SK-N-SH (cell line): ENCODE measurements around the gene LKAAEAR1. TPM values are rescaled to one million over a fixed set of nuclear protein-coding genes. Genes with fewer than 3 reads are reported as not detected.

Source experiments
- CTCF ChIA-PET: fragments of 300-600, 350-600 bp; formaldehyde crosslinking; extraction: SDS; loops from one replicate; lab custom pipeline; 2021; lab: Yijun Ruan, JAX
- POLR2A ChIA-PET: fragments of 350-600 bp; sonication (Branson Sonifier 250); formaldehyde crosslinking; extraction: SDS; loops from one replicate; lab custom pipeline; 2020; ENCODE audit warnings: antibody characterized with exemption, inconsistent platforms; lab: Yijun Ruan, JAX
- DNase-seq: peaks from one replicate; pipeline ENCODE4 v3.0.0; 2012
- H2AFZ ChIP-seq: fragments of 200-600 bp; sonication (generic); 2 replicates; pipeline ENCODE4 v1.8.1; 2016; ENCODE audit warnings: antibody characterized with exemption, mild to moderate bottlenecking, low read depth
- H3F3A ChIP-seq: fragments of 200-600 bp; sonication (generic); replicated peaks from 2 replicates; pipeline ENCODE3; 2016; ENCODE audit warnings: antibody characterized with exemption, mild to moderate bottlenecking; ENCODE audit not compliant: insufficient read depth
- H3K27ac ChIP-seq, 2 experiments: fragments of 200-500 bp in 1 of 2; fragments of 200-600 bp in 1 of 2; sonication (Bioruptor generic) in 1 of 2; sonication (generic), shearing (Covaris generic) in 1 of 2; 2 replicates each; pipeline versions ENCODE4 v1.5.1 to v1.6.1; 2014 to 2016; ENCODE audit warnings: low read depth in 2 of 2, inconsistent platforms in 1 of 2, low read length in 1 of 2, mild to moderate bottlenecking in 1 of 2, mixed read lengths in 1 of 2
- H3K27me3 ChIP-seq: fragments of 200-600 bp; sonication (generic), shearing (Covaris generic); 2 replicates; pipeline ENCODE4 v1.6.1; 2016; ENCODE audit warnings: mixed run types; ENCODE audit not compliant: insufficient read depth
- H3K36me3 ChIP-seq, 2 experiments: fragments of 200-500 bp in 1 of 2; fragments of 200-600 bp in 1 of 2; sonication (Bioruptor generic) in 1 of 2; sonication (generic) in 1 of 2; replicated peaks in 1 of 2; 2 replicates each; pipeline versions ENCODE3 to v1.5.1; 2014 to 2016; ENCODE audit warnings: low read length in 1 of 2, mild to moderate bottlenecking in 1 of 2; ENCODE audit not compliant: insufficient read depth in 2 of 2, control insufficient read depth in 1 of 2
- H3K4me1 ChIP-seq, 2 experiments: fragments of 200-500 bp in 1 of 2; fragments of 200-600 bp in 1 of 2; sonication (Bioruptor generic) in 1 of 2; sonication (generic), shearing (Covaris generic) in 1 of 2; 2 replicates each; pipeline versions ENCODE4 v1.5.1 to v1.6.1; 2014 to 2016; ENCODE audit warnings: low read depth in 1 of 2, low read length in 1 of 2, mixed run types in 1 of 2; ENCODE audit not compliant: insufficient read depth in 2 of 2, control insufficient read depth in 1 of 2
- H3K4me2 ChIP-seq: fragments of 200-600 bp; sonication (generic), shearing (Covaris generic); 2 replicates; pipeline ENCODE4 v1.6.1; 2017; ENCODE audit warnings: mixed run types
- H3K4me3 ChIP-seq, 2 experiments: fragments of 200-500 bp in 1 of 2; fragments of 200-600 bp in 1 of 2; sonication (Bioruptor generic) in 1 of 2; sonication (generic), shearing (Covaris generic) in 1 of 2; 2 replicates each; pipeline versions ENCODE4 v1.5.1 to v1.8.1; 2014 to 2016; ENCODE audit warnings: low read depth in 2 of 2, inconsistent platforms in 1 of 2, low read length in 1 of 2, mild to moderate bottlenecking in 1 of 2, mixed read lengths in 1 of 2, moderate library complexity in 1 of 2
- H3K79me2 ChIP-seq: fragments of 200-600 bp; sonication (generic); 2 replicates; pipeline ENCODE4 v1.8.1; 2017; ENCODE audit warnings: mild to moderate bottlenecking; ENCODE audit not compliant: insufficient read depth
- H3K9ac ChIP-seq: fragments of 200-600 bp; sonication (generic); 2 replicates; pipeline ENCODE4 v1.6.1; 2017; ENCODE audit warnings: mixed run types
- H3K9me2 ChIP-seq: fragments of 200-600 bp; sonication (generic); 2 replicates; pipeline ENCODE4 v1.6.1; 2017; ENCODE audit warnings: mixed run types
- H3K9me3 ChIP-seq: fragments of 200-600 bp; sonication (generic); 2 replicates; pipeline ENCODE4 v1.6.1; 2017; ENCODE audit warnings: mixed run types, mild to moderate bottlenecking, moderate library complexity
- H4K20me1 ChIP-seq: fragments of 200-600 bp; sonication (generic); 2 replicates; pipeline ENCODE4 v1.6.1; 2017; ENCODE audit warnings: mild to moderate bottlenecking, mixed run types; ENCODE audit not compliant: insufficient read depth
- CHD2 ChIP-seq: fragments of 150-350 bp; IDR thresholded peaks from 2 replicates; pipeline ENCODE4 v1.6.1; 2018; ENCODE audit warnings: low read length; ENCODE audit not compliant: partially characterized antibody
- EZH2phosphoT487 ChIP-seq: fragments of 200-600 bp; sonication (generic); IDR thresholded peaks from 2 replicates; pipeline ENCODE4 v1.6.1; 2017; ENCODE audit warnings: low read depth, mixed run types, mild to moderate bottlenecking, antibody characterized with exemption, moderate library complexity, borderline replicate concordance
- FOSL2 ChIP-seq: IDR thresholded peaks from 2 replicates; pipeline ENCODE4 v1.4.0; 2012; ENCODE audit warnings: low read depth, mild to moderate bottlenecking, moderate library complexity, borderline replicate concordance
- FOXJ3 ChIP-seq: sonication (generic); formaldehyde crosslinking; IDR thresholded peaks from 2 replicates; pipeline ENCODE4 v1.5.1; 2020; ENCODE audit warnings: mild to moderate bottlenecking, missing genetic modification reagents
- GATA2 ChIP-seq: sonication (generic); formaldehyde crosslinking; IDR thresholded peaks from 2 replicates; pipeline ENCODE4 v1.5.0; 2020; ENCODE audit warnings: mild to moderate bottlenecking, missing genetic modification reagents
- MEF2A ChIP-seq: IDR thresholded peaks from 2 replicates; pipeline ENCODE4 v1.4.0; 2012; ENCODE audit warnings: low read depth, borderline replicate concordance
- MXI1 ChIP-seq: IDR thresholded peaks from 2 replicates; pipeline ENCODE4 v1.6.1; 2012; ENCODE audit warnings: mild to moderate bottlenecking, low read depth, low read length, improper control_type of control experiment
- NFIC ChIP-seq: IDR thresholded peaks from 2 replicates; pipeline ENCODE4 v1.4.0; 2012; ENCODE audit warnings: borderline replicate concordance
- POLR2AphosphoS5 ChIP-seq: IDR thresholded peaks from 2 replicates; pipeline ENCODE4 v1.6.1; 2012; ENCODE audit warnings: low read depth, low read length
- RAD21 ChIP-seq: IDR thresholded peaks from 2 replicates; pipeline ENCODE4 v1.6.1; 2012; ENCODE audit warnings: mild to moderate bottlenecking, low read length
- RCOR1 ChIP-seq: fragments of 150-350 bp; IDR thresholded peaks from 2 replicates; pipeline ENCODE4 v1.6.1; 2017; ENCODE audit warnings: antibody characterized with exemption, low read length
- RXRA ChIP-seq: IDR thresholded peaks from 2 replicates; pipeline ENCODE4 v1.4.0; 2012; ENCODE audit warnings: low read depth, mild to moderate bottlenecking, borderline replicate concordance
- TAF1 ChIP-seq: IDR thresholded peaks from 2 replicates; pipeline ENCODE4 v1.6.1; 2012; ENCODE audit warnings: low read depth, mild to moderate bottlenecking, low read length, moderate library complexity, borderline replicate concordance
- TEAD4 ChIP-seq: IDR thresholded peaks from 2 replicates; pipeline ENCODE4 v1.4.0; 2012; ENCODE audit warnings: mild to moderate bottlenecking, borderline replicate concordance; ENCODE audit not compliant: insufficient read depth
- YY1 ChIP-seq: IDR thresholded peaks from 2 replicates; pipeline ENCODE4 v1.4.0; 2012; ENCODE audit warnings: low read depth, mild to moderate bottlenecking
- WGBS: methylation state at CpG from one replicate; pipeline ENCODE4 v1.1.6; 2017; ENCODE audit warnings: low lambda C conversion rate; 5-methylcytosine and 5-hydroxymethylcytosine counted together
- polyA plus RNA-seq, 3 experiments: library from polyadenylated mRNA; depleted of rRNA; stranded (reverse); fragments of >200 nt; gene quantifications; 2 replicates each; pipeline ENCODE4 v1.2.3, GENCODE V29; 2012
- TF ChIP-seq, protein P1 (sequence below): fragments of 150-350 bp; IDR thresholded peaks from 2 replicates; pipeline ENCODE4 v1.6.1; 2016; ENCODE audit warnings: mild to moderate bottlenecking, low read depth, low read length
- TF ChIP-seq, protein P2 (sequence below): fragments of 150-350 bp; IDR thresholded peaks from 2 replicates; pipeline ENCODE4 v1.6.1; 2017; ENCODE audit warnings: antibody characterized with exemption, low read length, low read depth, borderline replicate concordance
- TF ChIP-seq, protein P3 (sequence below): fragments of 200-600 bp; sonication (generic); IDR thresholded peaks from 2 replicates; pipeline ENCODE4 v1.6.1; 2017; ENCODE audit warnings: antibody characterized with exemption, mild to moderate bottlenecking, moderate library complexity
- TF ChIP-seq, protein P4 (sequence below): IDR thresholded peaks from 2 replicates; pipeline ENCODE4 v1.6.1; 2012; ENCODE audit warnings: mild to moderate bottlenecking, low read depth, low read length, moderate library complexity

LKAAEAR1 gene
- polyA plus RNA-seq, 1 of the 3 experiments (the other 2 are of a cell fraction), result 0.71 TPM

DNA sequence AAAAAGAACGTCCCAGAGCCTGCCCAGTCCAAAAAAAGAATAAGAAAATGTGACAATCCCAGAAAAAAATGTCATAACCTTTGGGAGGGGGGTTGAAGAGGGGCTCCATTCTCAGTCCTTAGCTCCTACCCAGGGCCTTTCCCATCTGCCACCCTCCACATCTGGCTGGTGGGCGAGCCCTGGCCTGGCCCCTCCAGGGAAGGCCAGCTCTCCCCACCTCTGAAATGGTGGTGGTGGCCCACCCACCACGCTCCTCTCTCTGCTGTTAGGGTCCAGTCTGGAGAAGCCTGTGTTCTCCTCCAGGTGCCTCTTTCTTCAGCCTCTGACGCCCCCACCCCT is 5.3 kb downstream of the LKAAEAR1 start:
- no peaks in the 10 kb centered on the region for H4K20me1 ChIP-seq
- ChIA-PET POLR2A (interaction anchor here (1.2 kb wide), 1 partner anchor 23 kb away, joined by 3 read pairs; no protein-coding TSS in a partner anchor), CTCF (interaction anchor here (1.1 to 12.9 kb wide), 10 partner anchors 8 to 105 kb away, joined by 3 to 252 read pairs (median 5); partner anchors contain the start of genes NPBWR2 and PRPF6)
- H3K79me2 ChIP-seq, result no peaks in the 10 kb centered on the region
- peak overlapping the region; percentile 76 for H3K9ac ChIP-seq
- no peak overlapping the region; a peak in 1 of 4 replicates for H3K27ac ChIP-seq
- H3K36me3 ChIP-seq, result peaks cover 0 to 2% of the 10 kb centered on the region in 2 experiments
- H3K4me1 ChIP-seq, result peaks cover 13 to 29% of the 10 kb centered on the region in 2 experiments; a peak in 3 of 4 replicates
- TF ChIP-seq YY1 (no peak), RXRA (no peak), FOSL2 (no peak), RCOR1 (no peak), FOXJ3 (CRISPR knock-in tag) (no peak), MXI1 (no peak), TEAD4 (no peak), CHD2 (no peak), RAD21 (no peak), MEF2A (no peak), EZH2phosphoT487 (no peak)
- TF ChIP-seq, protein P1, sequence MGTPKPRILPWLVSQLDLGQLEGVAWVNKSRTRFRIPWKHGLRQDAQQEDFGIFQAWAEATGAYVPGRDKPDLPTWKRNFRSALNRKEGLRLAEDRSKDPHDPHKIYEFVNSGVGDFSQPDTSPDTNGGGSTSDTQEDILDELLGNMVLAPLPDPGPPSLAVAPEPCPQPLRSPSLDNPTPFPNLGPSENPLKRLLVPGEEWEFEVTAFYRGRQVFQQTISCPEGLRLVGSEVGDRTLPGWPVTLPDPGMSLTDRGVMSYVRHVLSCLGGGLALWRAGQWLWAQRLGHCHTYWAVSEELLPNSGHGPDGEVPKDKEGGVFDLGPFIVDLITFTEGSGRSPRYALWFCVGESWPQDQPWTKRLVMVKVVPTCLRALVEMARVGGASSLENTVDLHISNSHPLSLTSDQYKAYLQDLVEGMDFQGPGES, result no peak
- TF ChIP-seq, protein P2, sequence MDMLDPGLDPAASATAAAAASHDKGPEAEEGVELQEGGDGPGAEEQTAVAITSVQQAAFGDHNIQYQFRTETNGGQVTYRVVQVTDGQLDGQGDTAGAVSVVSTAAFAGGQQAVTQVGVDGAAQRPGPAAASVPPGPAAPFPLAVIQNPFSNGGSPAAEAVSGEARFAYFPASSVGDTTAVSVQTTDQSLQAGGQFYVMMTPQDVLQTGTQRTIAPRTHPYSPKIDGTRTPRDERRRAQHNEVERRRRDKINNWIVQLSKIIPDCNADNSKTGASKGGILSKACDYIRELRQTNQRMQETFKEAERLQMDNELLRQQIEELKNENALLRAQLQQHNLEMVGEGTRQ, result no peak
- peaks cover 14% of the 10 kb centered on the region for H3F3A ChIP-seq
- 0 out of 2 replicates have a peak overlapping the region, but pooled peaks have one; percentile 72 for H2AFZ ChIP-seq
- 29% methylated on average over 4 of the region's 4 CpGs for WGBS
- no peaks in the 10 kb centered on the region for H3K27me3 ChIP-seq
- no peak for DNase-seq
- H3K4me2 ChIP-seq, result peak overlapping the region; percentile 99
- no peaks in the 10 kb centered on the region for H3K9me3 ChIP-seq
- no peaks in the 10 kb centered on the region for H3K9me2 ChIP-seq
- H3K4me3 ChIP-seq, result peak overlapping the region; percentile 76 to 80

DNA sequence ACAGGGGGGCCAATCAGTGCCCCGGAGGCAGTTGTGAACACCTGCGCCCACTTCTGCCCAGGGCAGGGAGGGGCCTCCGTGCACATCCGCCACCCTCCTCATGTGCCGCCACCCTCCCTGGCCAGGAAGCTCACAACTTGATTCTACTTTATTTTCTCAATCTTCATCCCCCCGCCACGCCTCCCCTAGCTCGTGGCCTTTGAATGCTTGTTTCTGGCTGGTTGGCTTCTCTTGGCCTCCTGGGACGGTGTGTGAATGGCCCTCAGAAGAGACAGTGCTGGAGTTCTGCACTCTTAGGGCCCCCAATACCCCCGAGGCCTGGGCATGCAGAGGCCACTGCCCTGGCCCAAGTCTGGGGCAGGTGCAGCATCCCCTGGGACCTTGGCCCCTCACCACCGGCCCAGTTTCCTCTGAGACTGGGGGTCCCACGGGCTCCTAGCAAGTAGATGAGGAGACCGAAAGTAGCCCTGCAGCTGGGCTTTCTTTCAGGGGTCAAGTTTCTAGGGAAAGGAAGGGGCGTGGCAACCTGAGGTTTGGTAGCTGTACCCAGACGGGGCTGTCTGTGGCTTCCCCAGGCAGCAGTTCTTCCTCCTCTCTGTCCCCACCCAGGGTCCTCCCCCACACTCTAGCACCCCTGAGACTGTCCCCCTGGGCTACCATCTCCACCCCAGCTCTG is 6.2 kb downstream of the LKAAEAR1 start:
- ChIA-PET POLR2A (no interaction called here), CTCF (interaction anchor here (1.1 to 12.9 kb wide), 7 partner anchors 8 to 97 kb away, joined by 3 to 252 read pairs (median 5); partner anchors contain the start of genes NPBWR2 and PRPF6)
- Histone ChIP-seq H3K27ac (no peak overlapping the region), H3K27me3 (no peaks in the 10 kb centered on the region), H3K4me3 (peak overlapping the region in 1 of 2 experiments; percentile 80; a peak in 1 of 4 replicates), H3K4me2 (peak overlapping the region; percentile 99), H2AFZ (no peak overlapping the region), H4K20me1 (no peaks in the 10 kb centered on the region), H3K4me1 (peaks cover 13 to 25% of the 10 kb centered on the region in 2 experiments; a peak in 3 of 4 replicates), H3F3A (peaks cover 14% of the 10 kb centered on the region), H3K79me2 (no peaks in the 10 kb centered on the region), H3K9me2 (no peaks in the 10 kb centered on the region), H3K9me3 (no peaks in the 10 kb centered on the region), H3K36me3 (peaks cover 0 to 9% of the 10 kb centered on the region in 2 experiments), H3K9ac (no peak overlapping the region)
- 86% methylated on average over 14 of the region's 15 CpGs for WGBS
- DNase-seq, result no peak
- TF ChIP-seq, protein P3, sequence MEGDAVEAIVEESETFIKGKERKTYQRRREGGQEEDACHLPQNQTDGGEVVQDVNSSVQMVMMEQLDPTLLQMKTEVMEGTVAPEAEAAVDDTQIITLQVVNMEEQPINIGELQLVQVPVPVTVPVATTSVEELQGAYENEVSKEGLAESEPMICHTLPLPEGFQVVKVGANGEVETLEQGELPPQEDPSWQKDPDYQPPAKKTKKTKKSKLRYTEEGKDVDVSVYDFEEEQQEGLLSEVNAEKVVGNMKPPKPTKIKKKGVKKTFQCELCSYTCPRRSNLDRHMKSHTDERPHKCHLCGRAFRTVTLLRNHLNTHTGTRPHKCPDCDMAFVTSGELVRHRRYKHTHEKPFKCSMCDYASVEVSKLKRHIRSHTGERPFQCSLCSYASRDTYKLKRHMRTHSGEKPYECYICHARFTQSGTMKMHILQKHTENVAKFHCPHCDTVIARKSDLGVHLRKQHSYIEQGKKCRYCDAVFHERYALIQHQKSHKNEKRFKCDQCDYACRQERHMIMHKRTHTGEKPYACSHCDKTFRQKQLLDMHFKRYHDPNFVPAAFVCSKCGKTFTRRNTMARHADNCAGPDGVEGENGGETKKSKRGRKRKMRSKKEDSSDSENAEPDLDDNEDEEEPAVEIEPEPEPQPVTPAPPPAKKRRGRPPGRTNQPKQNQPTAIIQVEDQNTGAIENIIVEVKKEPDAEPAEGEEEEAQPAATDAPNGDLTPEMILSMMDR, result no peak
- TF ChIP-seq NFIC (no peak), POLR2AphosphoS5 (no peak), CHD2 (no peak), GATA2 (CRISPR knock-in tag) (no peak), MXI1 (no peak), TAF1 (no peak)
- TF ChIP-seq, protein P4, sequence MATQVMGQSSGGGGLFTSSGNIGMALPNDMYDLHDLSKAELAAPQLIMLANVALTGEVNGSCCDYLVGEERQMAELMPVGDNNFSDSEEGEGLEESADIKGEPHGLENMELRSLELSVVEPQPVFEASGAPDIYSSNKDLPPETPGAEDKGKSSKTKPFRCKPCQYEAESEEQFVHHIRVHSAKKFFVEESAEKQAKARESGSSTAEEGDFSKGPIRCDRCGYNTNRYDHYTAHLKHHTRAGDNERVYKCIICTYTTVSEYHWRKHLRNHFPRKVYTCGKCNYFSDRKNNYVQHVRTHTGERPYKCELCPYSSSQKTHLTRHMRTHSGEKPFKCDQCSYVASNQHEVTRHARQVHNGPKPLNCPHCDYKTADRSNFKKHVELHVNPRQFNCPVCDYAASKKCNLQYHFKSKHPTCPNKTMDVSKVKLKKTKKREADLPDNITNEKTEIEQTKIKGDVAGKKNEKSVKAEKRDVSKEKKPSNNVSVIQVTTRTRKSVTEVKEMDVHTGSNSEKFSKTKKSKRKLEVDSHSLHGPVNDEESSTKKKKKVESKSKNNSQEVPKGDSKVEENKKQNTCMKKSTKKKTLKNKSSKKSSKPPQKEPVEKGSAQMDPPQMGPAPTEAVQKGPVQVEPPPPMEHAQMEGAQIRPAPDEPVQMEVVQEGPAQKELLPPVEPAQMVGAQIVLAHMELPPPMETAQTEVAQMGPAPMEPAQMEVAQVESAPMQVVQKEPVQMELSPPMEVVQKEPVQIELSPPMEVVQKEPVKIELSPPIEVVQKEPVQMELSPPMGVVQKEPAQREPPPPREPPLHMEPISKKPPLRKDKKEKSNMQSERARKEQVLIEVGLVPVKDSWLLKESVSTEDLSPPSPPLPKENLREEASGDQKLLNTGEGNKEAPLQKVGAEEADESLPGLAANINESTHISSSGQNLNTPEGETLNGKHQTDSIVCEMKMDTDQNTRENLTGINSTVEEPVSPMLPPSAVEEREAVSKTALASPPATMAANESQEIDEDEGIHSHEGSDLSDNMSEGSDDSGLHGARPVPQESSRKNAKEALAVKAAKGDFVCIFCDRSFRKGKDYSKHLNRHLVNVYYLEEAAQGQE, result no peak
